Effector memory CD4-positive, alpha-beta T cell (primary cell): ENCODE data around the gene ITPA.

ENCODE experiments used
- DNase-seq, 3 donors: peaks; one replicate each; pipeline ENCODE4 v3.0.0-alpha.2; 2020
- H3K27ac ChIP-seq: 2 replicates; pipeline ENCODE4 v1.7.0; 2013; ENCODE audit warnings: mild to moderate bottlenecking, low read length, moderate library complexity; ENCODE audit not compliant: insufficient read depth, poor library complexity, severe bottlenecking
- H3K27me3 ChIP-seq: replicated peaks from 2 replicates; pipeline ENCODE4 v1.7.0; 2013; ENCODE audit warnings: mild to moderate bottlenecking, low read length; ENCODE audit not compliant: insufficient read depth, control insufficient read depth, poor library complexity, severe bottlenecking
- H3K36me3 ChIP-seq: 2 replicates; pipeline ENCODE4 v1.7.0; 2013; ENCODE audit warnings: mild to moderate bottlenecking, low read length, moderate library complexity; ENCODE audit not compliant: control insufficient read depth, insufficient read depth
- H3K4me1 ChIP-seq: 2 replicates; pipeline ENCODE4 v1.7.0; 2013; ENCODE audit warnings: low read length, mild to moderate bottlenecking; ENCODE audit not compliant: control insufficient read depth, insufficient read depth, poor library complexity, severe bottlenecking
- H3K4me3 ChIP-seq: 2 replicates; pipeline ENCODE4 v1.7.0; 2013; ENCODE audit warnings: low read length, low read depth, mild to moderate bottlenecking; ENCODE audit not compliant: insufficient read depth, poor library complexity, severe bottlenecking
- H3K9me3 ChIP-seq: 2 replicates; pipeline ENCODE4 v1.7.0; 2013; ENCODE audit warnings: mild to moderate bottlenecking, low read length, moderate library complexity; ENCODE audit not compliant: control insufficient read depth

ITPA gene

DNA sequence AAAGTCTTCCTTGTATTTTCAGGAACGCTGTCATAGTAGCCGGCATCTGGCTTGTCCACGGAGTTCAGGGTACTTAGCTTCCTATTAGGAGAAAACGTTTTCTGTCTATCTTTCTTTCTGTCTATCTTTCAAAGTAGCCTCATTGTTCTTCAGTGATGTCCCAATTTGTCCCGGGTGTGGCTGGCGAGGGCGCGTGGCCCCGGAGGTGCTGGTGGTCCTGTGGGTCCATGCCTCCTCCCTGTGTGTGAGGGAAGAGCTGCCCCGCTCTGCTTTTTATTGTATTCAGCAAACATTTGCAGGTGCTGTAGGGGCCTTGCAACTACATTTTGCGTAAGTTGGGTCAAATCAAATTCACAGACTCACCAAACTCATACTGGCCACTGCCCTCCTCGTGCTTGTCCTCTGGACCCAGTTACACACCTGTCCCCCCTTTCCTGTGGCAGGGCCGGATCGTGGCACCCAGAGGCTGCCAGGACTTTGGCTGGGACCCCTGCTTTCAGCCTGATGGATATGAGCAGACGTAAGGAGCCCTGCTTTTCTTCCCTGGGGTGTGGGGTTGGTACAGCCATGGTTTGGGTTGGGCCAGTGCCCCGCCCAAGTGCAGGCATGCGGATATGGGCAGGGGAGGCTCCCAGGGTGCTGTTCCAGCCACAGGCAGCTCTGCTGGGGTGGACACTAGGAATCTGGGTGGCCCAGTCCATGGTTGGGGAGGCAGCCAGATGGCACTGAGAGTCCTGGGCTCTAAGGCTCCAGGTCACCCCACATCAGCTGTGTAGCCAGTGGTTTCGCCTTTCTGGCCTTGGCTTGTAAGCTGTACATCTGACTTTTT is 12.3 kb downstream of the ITPA start:
- H3K36me3 ChIP-seq, result peaks cover 31% of the 10 kb centered on the region

GRCh38 chr20:3222635-3223600 is 13.6 kb downstream of the ITPA start:
- peaks cover 9% of the 10 kb centered on the region for H3K4me1 ChIP-seq
- no peak for DNase-seq
- peaks cover 27% of the 10 kb centered on the region for H3K36me3 ChIP-seq
- no peak overlapping the region for H3K27ac ChIP-seq
- no peaks in the 10 kb centered on the region for H3K27me3 ChIP-seq
- H3K4me3 ChIP-seq, result no peak overlapping the region
- H3K9me3 ChIP-seq, result no peaks in the 10 kb centered on the region

More for the DNA sequence above, 12.3 kb downstream of the ITPA start:
- Histone ChIP-seq H3K4me1 (peaks cover 9% of the 10 kb centered on the region), H3K27me3 (no peaks in the 10 kb centered on the region), H3K27ac (no peak overlapping the region), H3K4me3 (no peak overlapping the region), H3K9me3 (no peaks in the 10 kb centered on the region)
- DNase-seq, result no peak

DNA sequence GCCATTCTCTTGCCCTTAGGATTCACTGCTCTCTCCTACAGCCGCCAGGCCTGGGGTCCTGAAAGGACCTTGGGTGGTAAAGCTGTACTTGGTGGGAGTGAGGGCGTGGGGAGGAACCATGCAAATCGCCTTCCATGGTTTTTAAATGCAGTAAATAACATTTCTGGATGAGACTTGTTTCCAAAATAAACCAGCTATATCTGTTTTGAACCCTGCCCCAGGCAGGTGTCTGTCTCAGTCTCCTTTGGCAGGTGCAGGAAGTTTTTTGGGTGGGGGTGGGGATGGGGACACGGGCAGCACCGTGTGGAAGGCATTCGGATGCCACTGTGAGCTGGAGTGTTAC is 14.3 kb downstream of the ITPA start:
- no peak for DNase-seq
- H3K4me1 ChIP-seq, result peaks cover 4% of the 10 kb centered on the region
- H3K27ac ChIP-seq, result no peak overlapping the region
- peaks cover 27% of the 10 kb centered on the region for H3K36me3 ChIP-seq
- no peak overlapping the region for H3K4me3 ChIP-seq
- H3K27me3 ChIP-seq, result no peaks in the 10 kb centered on the region
- no peaks in the 10 kb centered on the region for H3K9me3 ChIP-seq

- Histone ChIP-seq H3K4me1 (peaks cover 3% of the 10 kb centered on the region), H3K9me3 (no peaks in the 10 kb centered on the region), H3K27me3 (no peaks in the 10 kb centered on the region), H3K27ac (no peak overlapping the region), H3K4me3 (no peak overlapping the region), H3K36me3 (peaks cover 27% of the 10 kb centered on the region)
- no peak for DNase-seq
These were observed 14.8 kb downstream of the ITPA start for GRCh38 chr20:3223994-3224680.

- DNase-seq, result no peak
- peaks cover 27% of the 10 kb centered on the region for H3K36me3 ChIP-seq
- H3K27ac ChIP-seq, result no peak overlapping the region
- no peak overlapping the region for H3K4me3 ChIP-seq
- peaks cover 3% of the 10 kb centered on the region for H3K4me1 ChIP-seq
- no peaks in the 10 kb centered on the region for H3K27me3 ChIP-seq
- no peaks in the 10 kb centered on the region for H3K9me3 ChIP-seq
These were observed 15.6 kb downstream of the ITPA start for GRCh38 chr20:3224681-3225421.

- no peaks in the 10 kb centered on the region for H3K27me3 ChIP-seq
- H3K36me3 ChIP-seq, result peaks cover 20% of the 10 kb centered on the region
- H3K9me3 ChIP-seq, result no peaks in the 10 kb centered on the region
- H3K4me3 ChIP-seq, result no peak overlapping the region
- DNase-seq, result no peak
- H3K27ac ChIP-seq, result no peak overlapping the region
- peaks cover 3% of the 10 kb centered on the region for H3K4me1 ChIP-seq
These were observed 16.8 kb downstream of the ITPA start for GRCh38 chr20:3226093-3226492.

GRCh38 chr20:3226864-3227263 is 17.6 kb downstream of the ITPA start:
- Histone ChIP-seq H3K4me1 (peaks cover 3% of the 10 kb centered on the region), H3K36me3 (peaks cover 15% of the 10 kb centered on the region), H3K27ac (no peak overlapping the region), H3K9me3 (no peaks in the 10 kb centered on the region), H3K27me3 (no peaks in the 10 kb centered on the region), H3K4me3 (no peak overlapping the region)
- no peak for DNase-seq

DNA sequence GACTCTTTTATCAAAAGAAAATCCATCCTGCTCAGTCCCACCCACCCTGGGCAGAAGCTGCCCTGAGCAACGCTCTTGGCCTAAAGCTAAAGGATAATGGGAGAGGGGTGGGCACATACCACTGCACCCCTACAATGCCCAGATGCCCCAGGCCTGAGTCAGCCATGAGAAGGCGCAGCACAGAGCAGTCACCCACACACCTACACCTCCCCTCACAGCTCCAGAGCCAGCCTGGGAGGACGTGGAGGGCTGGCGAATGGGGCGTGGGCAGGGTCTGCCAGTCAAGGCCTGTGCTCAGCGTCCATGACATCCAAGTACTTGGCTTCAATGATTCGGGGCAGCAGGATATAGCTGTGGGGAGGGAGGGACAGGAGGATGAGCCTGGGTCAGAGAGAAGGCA is 18.2 kb downstream of the ITPA start:
- H3K27me3 ChIP-seq, result no peaks in the 10 kb centered on the region
- peaks cover 9% of the 10 kb centered on the region for H3K36me3 ChIP-seq
- H3K9me3 ChIP-seq, result no peaks in the 10 kb centered on the region
- peaks cover 2% of the 10 kb centered on the region for H3K4me1 ChIP-seq
- H3K4me3 ChIP-seq, result no peak overlapping the region
- no peak overlapping the region for H3K27ac ChIP-seq
- DNase-seq, result no peak

- Histone ChIP-seq H3K27me3 (no peaks in the 10 kb centered on the region), H3K9me3 (no peaks in the 10 kb centered on the region), H3K36me3 (peaks cover 3% of the 10 kb centered on the region), H3K4me3 (no peak overlapping the region), H3K27ac (no peak overlapping the region), H3K4me1 (no peaks in the 10 kb centered on the region)
- DNase-seq, result no peak
These were observed 18.8 kb downstream of the ITPA start for GRCh38 chr20:3227936-3228749.
